HG03342 (cell line): ENCODE measurements around the gene BRCA2.

Experiments
- ATAC-seq: cut with Tn5 transposase; IDR thresholded peaks from one replicate; pipeline ENCODE4 v1.9.1; 2021; ENCODE audit warnings: mild to moderate bottlenecking, moderate library complexity; ENCODE audit not compliant: unreplicated experiment

Gene BRCA2

DNA sequence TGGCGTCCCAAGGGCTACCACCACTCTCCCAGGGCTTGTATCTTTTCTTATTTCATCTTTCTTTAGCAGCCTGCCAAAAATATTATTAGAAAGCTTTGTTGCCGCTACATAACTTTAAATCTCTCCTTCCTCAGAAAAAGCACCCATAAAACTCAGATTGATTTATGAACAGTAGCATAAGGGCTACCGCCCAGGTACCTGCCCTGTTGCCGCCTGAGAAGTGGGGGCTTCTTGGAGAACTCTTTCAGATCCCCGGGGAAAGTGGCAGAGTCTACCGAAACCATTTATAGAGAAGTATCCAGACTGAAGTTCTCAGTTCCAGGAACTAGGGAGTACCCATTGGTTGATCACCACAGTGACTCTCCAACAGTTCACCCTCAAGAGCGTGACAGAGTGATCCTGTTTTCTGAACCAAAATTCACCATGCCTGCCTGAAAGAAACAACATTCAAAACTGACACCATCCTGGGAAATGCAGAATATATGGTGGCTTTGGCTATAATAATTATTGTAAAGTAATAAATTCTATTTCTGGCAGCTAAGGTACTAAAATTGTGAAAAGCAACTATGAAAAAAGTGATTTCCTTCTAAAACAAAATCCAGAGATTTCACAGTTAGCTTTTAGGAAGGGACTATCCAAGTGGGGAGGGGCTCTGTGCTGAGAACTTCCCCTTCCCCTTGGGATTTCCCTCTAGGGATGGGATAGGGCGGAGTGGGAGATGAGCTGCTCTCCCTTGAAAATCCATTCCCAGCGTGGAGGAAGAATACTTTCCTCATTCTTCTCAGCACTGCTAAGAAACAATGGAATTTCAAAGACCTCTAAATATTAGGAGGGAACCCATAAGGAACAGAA is 113.5 kb downstream of the BRCA2 start:
- ATAC-seq: peak; percentile 23

DNA sequence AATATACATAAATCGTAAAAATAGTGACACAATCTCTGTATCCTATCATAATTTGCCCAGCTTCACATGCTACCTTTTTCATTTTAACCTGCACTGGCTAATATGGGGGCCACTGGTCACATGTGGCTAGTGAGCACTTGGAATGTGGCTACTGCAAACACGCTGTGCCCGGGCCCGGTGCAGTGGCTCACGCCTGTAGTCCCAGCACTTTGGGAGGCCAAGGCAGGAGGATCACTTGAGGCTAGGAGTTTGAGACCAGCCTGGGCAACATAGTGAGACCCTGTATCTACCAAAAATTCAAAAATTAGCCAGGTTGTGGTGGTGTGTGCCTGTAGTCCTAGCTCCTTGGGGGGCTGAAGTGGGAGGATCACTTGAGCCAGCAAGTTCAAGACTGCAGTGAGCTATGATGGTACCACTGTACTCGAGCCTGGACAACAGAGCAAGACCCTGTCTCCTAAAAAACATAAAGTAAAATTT is 114.2 kb downstream of the BRCA2 start:
- ATAC-seq: no peak

GRCh38 chr13:32430018-32430747 is 114.9 kb downstream of the BRCA2 start:
- ATAC-seq: no peak

- no peak for ATAC-seq
Observed at GRCh38 chr13:32431361-32431760, 116.1 kb downstream of the BRCA2 start.

GRCh38 chr13:32432856-32433255 is 117.5 kb downstream of the BRCA2 start:
- no peak for ATAC-seq

DNA sequence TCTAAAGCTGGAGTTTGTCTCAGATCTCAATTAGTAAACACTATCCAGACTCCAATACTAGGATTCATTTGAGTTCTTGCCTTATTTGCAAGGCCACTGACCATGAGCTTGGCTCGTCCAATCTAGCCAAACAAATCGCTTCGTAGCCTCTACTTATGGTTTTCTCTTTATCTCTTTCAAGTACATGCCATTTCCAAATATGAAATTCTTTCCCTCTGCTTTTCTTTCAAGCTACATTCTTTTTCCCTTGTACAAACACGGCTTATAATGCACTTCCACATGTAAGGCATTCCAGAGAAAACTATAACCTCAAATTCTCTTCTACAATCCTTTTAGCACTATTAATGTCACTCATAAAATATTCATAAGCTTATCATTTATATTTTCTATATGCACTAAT is 123.6 kb downstream of the BRCA2 start:
- ATAC-seq: no peak

- peak; percentile 65 for ATAC-seq
Observed at GRCh38 chr13:32443111-32443510, 127.8 kb downstream of the BRCA2 start.

DNA sequence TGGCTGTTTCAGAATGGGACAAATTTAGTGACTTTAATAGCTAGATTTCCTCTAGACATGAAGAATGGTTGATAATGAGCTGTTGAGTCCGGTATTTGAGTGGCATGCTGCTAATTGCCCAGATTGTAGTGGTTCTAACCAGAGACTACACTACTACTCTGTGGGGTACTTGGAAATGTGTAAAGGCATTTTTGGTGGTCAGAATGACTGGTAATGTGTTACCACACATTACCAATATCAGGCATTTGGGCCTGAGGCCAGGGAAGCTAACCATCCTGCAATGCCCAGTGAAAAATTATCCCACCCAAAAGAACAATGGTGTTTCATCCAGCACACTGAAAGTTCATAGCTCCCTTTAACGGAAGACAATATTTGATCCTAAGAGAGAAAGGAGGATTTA is 130.2 kb downstream of the BRCA2 start:
- ATAC-seq: no peak

DNA sequence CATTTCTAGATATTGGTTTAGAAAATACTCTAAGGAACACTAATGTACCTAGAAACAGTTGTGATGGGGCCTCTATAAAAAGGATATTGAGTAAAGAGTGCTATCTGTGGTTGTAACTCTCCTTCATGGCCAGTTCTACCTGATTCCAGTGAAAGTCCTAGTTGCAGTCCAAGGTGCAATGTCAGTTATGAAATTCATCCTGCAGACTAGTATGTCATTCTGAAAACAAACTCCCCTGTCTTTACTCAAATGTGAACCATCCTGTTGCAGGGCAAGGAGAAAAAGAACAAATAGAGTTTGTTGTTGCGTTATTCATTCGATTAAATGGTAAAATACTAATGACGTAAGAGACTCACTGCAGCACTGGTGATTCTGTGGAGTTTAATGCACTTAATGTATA is 130.9 kb downstream of the BRCA2 start:
- ATAC-seq: no peak

- no peak for ATAC-seq
Observed at GRCh38 chr13:32446773-32447465, 131.6 kb downstream of the BRCA2 start.

DNA sequence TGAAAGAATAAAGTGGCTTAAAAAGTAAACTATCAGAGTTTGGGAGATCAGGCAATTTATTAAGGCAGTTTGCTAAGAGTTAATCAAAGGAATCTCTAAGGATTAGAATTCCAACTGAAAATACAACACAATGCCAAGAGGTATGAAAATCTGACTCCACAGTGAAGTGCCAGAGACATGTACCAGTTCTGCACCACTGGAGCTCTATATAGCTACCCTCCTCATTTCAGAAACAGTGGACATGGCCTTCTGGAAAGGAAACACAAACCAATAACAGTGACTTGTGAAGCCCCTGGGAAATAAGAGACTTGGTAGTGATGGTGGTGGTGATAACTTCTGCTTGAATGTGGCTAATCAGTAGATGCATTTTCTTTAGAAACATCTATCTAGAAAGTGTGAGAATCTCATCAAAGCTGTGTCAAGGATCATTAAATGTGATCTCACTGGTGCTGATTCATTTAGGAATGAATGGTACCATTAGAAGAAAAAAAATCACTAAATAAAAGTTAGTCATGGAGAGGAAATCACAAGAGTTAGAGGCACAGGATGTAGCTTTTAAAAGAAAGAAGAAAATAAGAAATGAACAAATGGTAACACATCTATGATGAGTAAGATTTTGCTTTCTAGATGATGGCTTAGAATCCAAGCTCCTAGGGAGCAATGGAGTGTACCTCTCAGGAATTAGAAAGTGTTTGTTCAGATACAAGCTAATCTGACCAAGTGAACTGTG is 132.8 kb downstream of the BRCA2 start:
- ATAC-seq: no peak

DNA sequence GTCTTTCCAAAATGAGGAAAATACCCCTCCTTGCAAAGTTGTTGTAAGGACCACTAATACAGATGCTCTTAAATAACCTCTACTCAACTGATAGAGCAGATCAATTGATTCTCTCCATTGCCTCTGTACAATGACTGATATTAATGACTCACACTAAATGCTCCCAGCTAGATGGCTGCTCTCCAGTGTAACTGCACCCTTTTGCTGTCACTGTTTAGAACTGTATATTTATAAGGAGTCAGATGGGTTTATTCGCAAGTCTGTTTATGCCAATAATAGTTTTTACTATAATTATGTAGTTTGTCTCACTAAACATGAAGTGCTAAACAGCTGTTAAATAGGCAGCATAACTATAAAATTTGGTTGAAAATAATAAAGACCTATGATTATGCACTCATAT is 133.7 kb downstream of the BRCA2 start:
- ATAC-seq: no peak
